IMR-90 (cell line): ENCODE results near the gene ITGB2. TPM values are rescaled to one million over a fixed set of nuclear protein-coding genes. Genes with fewer than 3 reads are reported as not detected.
A peak's percentile ranks its signal among the peaks of the same experiment; 100 is the strongest.

Experiments
- ATAC-seq: fragments of 200-7000 bp; cut with Tn5 transposase; 2 replicates; pipeline ENCODE4 v1.9.1; 2020; ENCODE audit warnings: low read depth, mild to moderate bottlenecking, moderate library complexity
- BruUV-seq: library from RNA; stranded (reverse); fragments of 400-500 nt; replicated peaks from 2 replicates; lab custom pipeline; 2021; lab: Mats Ljungman, UMichigan
- CTCF ChIA-PET: fragments of 300-600 bp; formaldehyde crosslinking; extraction: SDS; loops from one replicate; lab custom pipeline; 2021; ENCODE audit warnings: antibody characterized with exemption; lab: Yijun Ruan, JAX
- POLR2A ChIA-PET: fragments of 300-600 bp; sonication (Branson Sonifier 250); formaldehyde crosslinking; loops from one replicate; lab custom pipeline; 2022; ENCODE audit warnings: antibody characterized with exemption; ENCODE audit not compliant: unreplicated experiment; lab: Charles Lee
- DNase-seq: peaks from one replicate; pipeline ENCODE4 v3.0.0; 2013
- H2AFZ ChIP-seq: replicated peaks from 2 replicates; pipeline ENCODE3; 2013; ENCODE audit warnings: low read length, mild to moderate bottlenecking; ENCODE audit not compliant: poor library complexity
- H2AK5ac ChIP-seq: 2 replicates; pipeline ENCODE4 v1.6.1; 2013; ENCODE audit warnings: low read depth, low read length, inconsistent platforms
- H2AK9ac ChIP-seq: replicated peaks from 2 replicates; pipeline ENCODE3; 2013; ENCODE audit warnings: mild to moderate bottlenecking, low read depth, low read length, moderate library complexity; ENCODE audit not compliant: poor library complexity
- H2BK120ac ChIP-seq: 2 replicates; pipeline ENCODE4 v1.6.1; 2013; ENCODE audit warnings: low read depth, low read length, inconsistent platforms
- H2BK15ac ChIP-seq: 3 replicates; pipeline ENCODE4 v1.6.1; 2013; ENCODE audit warnings: low read depth, low read length, inconsistent platforms
- H2BK20ac ChIP-seq: 2 replicates; pipeline ENCODE4 v1.6.1; 2013; ENCODE audit warnings: low read depth, mild to moderate bottlenecking, inconsistent platforms, low read length, moderate library complexity
- H2BK5ac ChIP-seq: 2 replicates; pipeline ENCODE4 v1.6.1; 2013; ENCODE audit warnings: mild to moderate bottlenecking, low read depth, low read length, inconsistent platforms; ENCODE audit not compliant: poor library complexity, severe bottlenecking
- H3K14ac ChIP-seq: replicated peaks from 2 replicates; pipeline ENCODE4 v1.6.1; 2013; ENCODE audit warnings: low read depth, low read length, inconsistent platforms
- H3K18ac ChIP-seq: 2 replicates; pipeline ENCODE4 v1.6.1; 2013; ENCODE audit warnings: low read depth, low read length, control low read depth
- H3K23ac ChIP-seq: 2 replicates; pipeline ENCODE4 v1.6.1; 2013; ENCODE audit warnings: low read depth, low read length, inconsistent platforms
- H3K27ac ChIP-seq: 2 replicates; pipeline ENCODE4 v1.5.1; 2013; ENCODE audit warnings: mild to moderate bottlenecking, control low read depth, low read length; ENCODE audit not compliant: insufficient read depth
- H3K27me3 ChIP-seq: 2 replicates; pipeline ENCODE4 v1.6.1; 2013; ENCODE audit warnings: low read length; ENCODE audit not compliant: control insufficient read depth, insufficient read depth
- H3K36me3 ChIP-seq: 2 replicates; pipeline ENCODE4 v1.6.1; 2013; ENCODE audit warnings: low read length, mixed read lengths; ENCODE audit not compliant: control insufficient read depth, insufficient read depth
- H3K4ac ChIP-seq: 2 replicates; pipeline ENCODE4 v1.6.1; 2013; ENCODE audit warnings: low read depth, low read length, inconsistent platforms
- H3K4me1 ChIP-seq: 2 replicates; pipeline ENCODE4 v1.6.1; 2013; ENCODE audit warnings: low read length, mixed read lengths; ENCODE audit not compliant: control insufficient read depth, insufficient read depth
- H3K4me2 ChIP-seq: 2 replicates; pipeline ENCODE4 v1.6.1; 2013; ENCODE audit warnings: low read depth, mild to moderate bottlenecking, control low read depth, low read length, moderate library complexity
- H3K4me3 ChIP-seq: 2 replicates; pipeline ENCODE4 v1.5.1; 2013; ENCODE audit warnings: low read depth, mild to moderate bottlenecking, control low read depth, low read length, moderate library complexity; ENCODE audit not compliant: insufficient read depth
- H3K56ac ChIP-seq: 2 replicates; pipeline ENCODE4 v1.6.1; 2013; ENCODE audit warnings: low read length, inconsistent platforms; ENCODE audit not compliant: insufficient read depth; ENCODE audit errors: extremely low read depth
- H3K79me1 ChIP-seq, 2 experiments: 2 replicates each; pipeline ENCODE4 v1.6.1; 2013; ENCODE audit warnings: low read length in 2 of 2, inconsistent platforms in 1 of 2, low read depth in 1 of 2
- H3K9ac ChIP-seq: 2 replicates; pipeline ENCODE4 v1.6.1; 2013; ENCODE audit warnings: low read depth, low read length, control low read depth
- H3K9me1 ChIP-seq: 2 replicates; pipeline ENCODE4 v1.6.1; 2013; ENCODE audit warnings: low read length, inconsistent platforms; ENCODE audit not compliant: insufficient read depth
- H3K9me3 ChIP-seq: 2 replicates; pipeline ENCODE4 v1.6.1; 2013; ENCODE audit warnings: low read length; ENCODE audit not compliant: control insufficient read depth, insufficient read depth
- H4K20me1 ChIP-seq: 2 replicates; pipeline ENCODE4 v1.6.1; 2013; ENCODE audit warnings: low read length, inconsistent platforms; ENCODE audit not compliant: insufficient read depth
- H4K5ac ChIP-seq: 2 replicates; pipeline ENCODE4 v1.6.1; 2013; ENCODE audit warnings: mild to moderate bottlenecking, low read depth, low read length, control low read depth
- H4K8ac ChIP-seq, 2 experiments: 2 replicates each; pipeline ENCODE4 v1.6.1; 2013; ENCODE audit warnings: low read depth in 2 of 2, low read length in 2 of 2, control low read depth in 1 of 2, inconsistent platforms in 1 of 2
- H4K91ac ChIP-seq: 2 replicates; pipeline ENCODE4 v1.6.1; 2013; ENCODE audit warnings: low read depth, low read length, inconsistent platforms; ENCODE audit not compliant: insufficient read depth
- BHLHE40 ChIP-seq: fragments of 150-350 bp; IDR thresholded peaks from 2 replicates; pipeline ENCODE4 v1.6.1; 2016; ENCODE audit warnings: mild to moderate bottlenecking, low read depth, low read length
- FOS ChIP-seq: fragments of 150-350 bp; IDR thresholded peaks from 2 replicates; pipeline ENCODE4 v1.6.1; 2016; ENCODE audit warnings: low read depth, low read length
- MAZ ChIP-seq: IDR thresholded peaks from 2 replicates; pipeline ENCODE4 v1.6.1; 2012; ENCODE audit warnings: low read depth, mild to moderate bottlenecking, low read length, improper control_type of control experiment, moderate library complexity, borderline replicate concordance
- MXI1 ChIP-seq: IDR thresholded peaks from 2 replicates; pipeline ENCODE4 v1.6.1; 2012; ENCODE audit warnings: low read depth, mild to moderate bottlenecking, low read length, moderate library complexity, borderline replicate concordance
- NFE2L2 ChIP-seq: fragments of 150-350 bp; IDR thresholded peaks from 2 replicates; pipeline ENCODE4 v1.6.1; 2016; ENCODE audit warnings: low read depth, mild to moderate bottlenecking, low read length
- POLR2A ChIP-seq: IDR thresholded peaks from 2 replicates; pipeline ENCODE4 v1.6.1; 2012; ENCODE audit warnings: mild to moderate bottlenecking, low read depth, low read length
- RFX5 ChIP-seq: IDR thresholded peaks from 2 replicates; pipeline ENCODE4 v1.8.0; 2012; ENCODE audit warnings: low read depth, mild to moderate bottlenecking, low read length, moderate library complexity
- WGBS, 2 experiments: methylation state at CpG; one replicate each; pipeline versions ENCODE4 v1.1.5 to v1.1.7; 2013; ENCODE audit warnings: missing lambda C conversion rate in 2 of 2; ENCODE audit not compliant: insufficient read length in 1 of 2; ENCODE audit errors: extremely low coverage in 2 of 2; 5-methylcytosine and 5-hydroxymethylcytosine counted together
- dilution Hi-C: fragments of 300-500 bp; cut with HindIII; formaldehyde crosslinking; loops from one replicate; pipeline ENCODE4 v1.14.3; 2018; ENCODE audit warnings: low sequenced_read_pairs; ENCODE audit not compliant: unreplicated experiment
- in situ Hi-C: fragments of 300-500 bp; cut with MboI; formaldehyde crosslinking; loops from 3 replicates; pipeline ENCODE4 v1.14.3; 2019; ENCODE audit warnings: low sequenced_read_pairs, inconsistent platforms, mixed read lengths
- intact Hi-C: fragments of 100-400 bp; cut with micrococcal nuclease; formaldehyde crosslinking; loops from 2 replicates; pipeline ENCODE4 v1.10.0; 2022
- polyA plus RNA-seq, 3 experiments: library from polyadenylated mRNA; depleted of rRNA; stranded (reverse); fragments of >200 nt; gene quantifications; 2 replicates each; pipeline ENCODE4 v1.2.3, GENCODE V29; 2012; ENCODE audit warnings: low replicate concordance in 1 of 3
- total RNA-seq: library from RNA; depleted of rRNA; stranded (reverse); fragments of >200 nt; gene quantifications from 2 replicates; pipeline ENCODE4 v1.2.3, GENCODE V29; 2012
- TF ChIP-seq, protein P1 (sequence below): conservative IDR thresholded peaks from 2 replicates; pipeline ENCODE4 v1.5.1; 2012; ENCODE audit warnings: mild to moderate bottlenecking, low read depth, low read length, improper control_type of control experiment
- TF ChIP-seq, protein P2 (sequence below): fragments of 150-350 bp; IDR thresholded peaks from 2 replicates; pipeline ENCODE4 v1.6.1; 2017; ENCODE audit warnings: mild to moderate bottlenecking, antibody characterized with exemption, low read length, low read depth
- TF ChIP-seq, protein P3 (sequence below): fragments of 150-350 bp; IDR thresholded peaks from 2 replicates; pipeline ENCODE4 v1.6.1; 2016; ENCODE audit warnings: low read depth, mild to moderate bottlenecking, low read length, moderate library complexity, borderline replicate concordance

Gene ITGB2
- total and polyA plus RNA-seq, 2 of the 4 experiments (the other 2 are of a cell fraction): 0.14 TPM; not detected in 1

DNA sequence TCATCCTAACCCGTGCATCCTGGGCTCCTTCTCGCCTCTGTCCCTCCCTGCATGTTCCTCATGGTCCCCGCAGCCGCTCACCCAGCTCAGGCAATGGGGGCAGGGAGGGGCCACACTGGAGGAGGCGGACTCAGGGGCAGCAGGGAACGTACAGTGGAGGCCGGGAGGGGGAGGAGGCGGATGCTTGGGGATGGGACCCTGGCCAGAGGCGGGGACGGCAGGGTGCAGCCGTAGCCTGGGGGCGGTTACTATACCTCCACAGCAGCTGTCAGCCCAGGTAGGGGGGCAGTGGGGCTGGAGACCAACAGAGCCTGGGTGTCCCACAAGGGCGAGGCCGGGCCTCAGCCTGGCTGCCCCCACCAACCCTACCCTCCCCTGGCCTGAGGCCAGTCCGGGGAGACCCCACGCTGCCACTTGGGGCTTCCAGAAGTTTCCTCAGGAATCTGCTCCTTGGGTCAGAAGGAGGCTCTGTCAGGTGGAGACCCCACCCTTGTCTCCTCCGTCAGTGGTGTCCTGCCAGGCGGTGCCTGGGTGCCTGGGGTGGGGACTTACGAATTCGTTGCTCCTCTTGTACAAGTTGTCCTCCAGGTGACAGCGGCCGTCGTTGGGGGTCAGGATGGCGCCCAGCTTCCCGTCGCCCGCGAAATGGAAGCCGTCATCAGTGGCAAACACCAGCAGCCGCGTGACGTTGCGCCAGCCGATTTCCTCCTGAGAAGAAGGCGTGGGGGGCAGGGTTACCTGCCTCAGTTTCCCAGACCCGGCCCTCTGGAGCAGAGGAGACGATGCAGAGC is 20.7 kb downstream of the ITGB2 start (continued):
- no peak for TF ChIP-seq NFE2L2

DNA sequence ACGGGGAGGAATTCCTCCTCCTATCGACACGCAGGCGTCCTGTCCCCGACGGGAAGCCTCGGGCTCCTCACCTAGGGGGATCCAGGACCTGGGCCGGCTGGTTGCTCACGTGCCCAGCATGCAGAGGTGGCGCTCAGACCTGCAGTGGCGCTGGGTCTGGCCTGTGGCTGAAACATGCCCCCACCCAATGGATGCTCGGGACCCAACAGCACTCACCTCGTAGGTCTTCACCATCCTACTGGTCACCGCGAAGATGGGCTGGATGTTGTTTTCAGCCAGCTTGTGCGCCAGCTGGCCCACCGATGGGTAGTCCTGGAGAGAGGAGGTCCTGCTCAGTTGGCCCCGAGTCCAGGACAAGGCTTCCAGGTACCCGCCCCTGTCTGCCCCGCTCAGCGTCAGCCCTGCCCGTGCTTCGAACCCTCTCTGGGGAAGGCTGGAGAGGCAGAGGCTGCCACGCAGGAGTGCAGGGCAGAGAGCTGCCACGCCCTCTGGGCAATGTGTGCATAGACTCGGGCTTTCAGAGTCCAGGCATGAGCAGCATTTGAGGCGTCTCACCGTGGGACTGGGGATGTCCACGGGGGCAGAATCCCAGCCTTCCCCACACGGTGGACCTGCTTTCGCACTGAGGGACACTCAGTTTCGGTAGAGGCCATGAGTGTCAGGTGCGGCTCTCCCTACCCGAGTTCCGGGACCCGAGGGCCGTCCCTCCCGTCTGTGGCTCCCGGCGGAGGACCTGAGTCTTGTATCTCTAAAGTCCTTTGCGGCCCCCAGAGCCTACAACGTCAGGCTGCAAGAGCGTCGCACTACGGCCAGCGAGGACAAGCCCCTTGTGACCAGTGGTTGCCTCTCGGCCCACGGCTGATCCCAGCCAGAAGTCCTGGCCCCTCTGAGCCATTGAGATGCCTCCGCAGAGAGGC is 21.6 kb downstream of the ITGB2 start:
- Histone ChIP-seq H3K27me3 (peaks cover 76% of the 10 kb centered on the region), H3K27ac (no peak overlapping the region), H3K56ac (no peak overlapping the region), H3K14ac (no peak overlapping the region), H4K20me1 (no peaks in the 10 kb centered on the region), H3K23ac (no peak overlapping the region), H2AK5ac (no peak overlapping the region), H3K36me3 (no peaks in the 10 kb centered on the region), H3K4me1 (no peaks in the 10 kb centered on the region), H2AK9ac (no peak overlapping the region), H2BK20ac (no peak overlapping the region), H4K5ac (no peak overlapping the region), H4K91ac (no peak overlapping the region), H3K4me2 (no peak overlapping the region), H4K8ac (no peak overlapping the region), H2AFZ (peak overlapping the region; percentile 43), H2BK5ac (no peak overlapping the region), H2BK15ac (no peak overlapping the region), H3K9ac (no peak overlapping the region), H2BK120ac (no peak overlapping the region), H3K9me1 (0 out of 2 replicates have a peak, but pooled peaks cover 10% of the 10 kb centered on the region), H3K4me3 (no peak overlapping the region), H3K4ac (no peak overlapping the region), H3K79me1 (no peaks in the 10 kb centered on the region), H3K18ac (no peak overlapping the region), H3K9me3 (no peaks in the 10 kb centered on the region)
- in situ Hi-C loops: no loop called here
- ATAC-seq (no peak), DNase-seq (no peak)
- no TSS peak for BruUV-seq
- ChIA-PET CTCF (no interaction called here), POLR2A (no interaction called here)
- WGBS, 2 experiments: 79% methylated on average over 23 of the region's 49 CpGs; no CpG with 5 or more reads in 1 of the 2 experiments
- intact Hi-C loops: no loop called here
- dilution Hi-C loops: no loop called here
- TF ChIP-seq MXI1: no peak
- no peak for TF ChIP-seq POLR2A
- TF ChIP-seq FOS: no peak
- TF ChIP-seq RFX5: no peak
- TF ChIP-seq, protein P1, sequence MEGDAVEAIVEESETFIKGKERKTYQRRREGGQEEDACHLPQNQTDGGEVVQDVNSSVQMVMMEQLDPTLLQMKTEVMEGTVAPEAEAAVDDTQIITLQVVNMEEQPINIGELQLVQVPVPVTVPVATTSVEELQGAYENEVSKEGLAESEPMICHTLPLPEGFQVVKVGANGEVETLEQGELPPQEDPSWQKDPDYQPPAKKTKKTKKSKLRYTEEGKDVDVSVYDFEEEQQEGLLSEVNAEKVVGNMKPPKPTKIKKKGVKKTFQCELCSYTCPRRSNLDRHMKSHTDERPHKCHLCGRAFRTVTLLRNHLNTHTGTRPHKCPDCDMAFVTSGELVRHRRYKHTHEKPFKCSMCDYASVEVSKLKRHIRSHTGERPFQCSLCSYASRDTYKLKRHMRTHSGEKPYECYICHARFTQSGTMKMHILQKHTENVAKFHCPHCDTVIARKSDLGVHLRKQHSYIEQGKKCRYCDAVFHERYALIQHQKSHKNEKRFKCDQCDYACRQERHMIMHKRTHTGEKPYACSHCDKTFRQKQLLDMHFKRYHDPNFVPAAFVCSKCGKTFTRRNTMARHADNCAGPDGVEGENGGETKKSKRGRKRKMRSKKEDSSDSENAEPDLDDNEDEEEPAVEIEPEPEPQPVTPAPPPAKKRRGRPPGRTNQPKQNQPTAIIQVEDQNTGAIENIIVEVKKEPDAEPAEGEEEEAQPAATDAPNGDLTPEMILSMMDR: no peak
- no peak for TF ChIP-seq BHLHE40
- TF ChIP-seq, protein P2, sequence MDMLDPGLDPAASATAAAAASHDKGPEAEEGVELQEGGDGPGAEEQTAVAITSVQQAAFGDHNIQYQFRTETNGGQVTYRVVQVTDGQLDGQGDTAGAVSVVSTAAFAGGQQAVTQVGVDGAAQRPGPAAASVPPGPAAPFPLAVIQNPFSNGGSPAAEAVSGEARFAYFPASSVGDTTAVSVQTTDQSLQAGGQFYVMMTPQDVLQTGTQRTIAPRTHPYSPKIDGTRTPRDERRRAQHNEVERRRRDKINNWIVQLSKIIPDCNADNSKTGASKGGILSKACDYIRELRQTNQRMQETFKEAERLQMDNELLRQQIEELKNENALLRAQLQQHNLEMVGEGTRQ: no peak
- TF ChIP-seq, protein P3, sequence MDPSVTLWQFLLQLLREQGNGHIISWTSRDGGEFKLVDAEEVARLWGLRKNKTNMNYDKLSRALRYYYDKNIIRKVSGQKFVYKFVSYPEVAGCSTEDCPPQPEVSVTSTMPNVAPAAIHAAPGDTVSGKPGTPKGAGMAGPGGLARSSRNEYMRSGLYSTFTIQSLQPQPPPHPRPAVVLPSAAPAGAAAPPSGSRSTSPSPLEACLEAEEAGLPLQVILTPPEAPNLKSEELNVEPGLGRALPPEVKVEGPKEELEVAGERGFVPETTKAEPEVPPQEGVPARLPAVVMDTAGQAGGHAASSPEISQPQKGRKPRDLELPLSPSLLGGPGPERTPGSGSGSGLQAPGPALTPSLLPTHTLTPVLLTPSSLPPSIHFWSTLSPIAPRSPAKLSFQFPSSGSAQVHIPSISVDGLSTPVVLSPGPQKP: no peak
- TF ChIP-seq MAZ: no peak
- TF ChIP-seq NFE2L2: no peak
